AG09319 (cell line): ENCODE measurements around the gene EFCAB10.

ENCODE experiments used
- DNase-seq: peaks from one replicate; pipeline ENCODE4 v3.0.0-alpha.2; 2010; ENCODE audit warnings: low read depth; ENCODE audit errors: extremely low read depth
- TF ChIP-seq, protein P1 (sequence below): IDR thresholded peaks from 2 replicates; pipeline ENCODE4 v1.5.1; 2011; ENCODE audit warnings: low read depth, mild to moderate bottlenecking, inconsistent platforms, low read length, moderate library complexity

Gene EFCAB10

GRCh38 chr7:105619590-105619989, 38.3 kb upstream of the EFCAB10 start:
- TF ChIP-seq, protein P1, sequence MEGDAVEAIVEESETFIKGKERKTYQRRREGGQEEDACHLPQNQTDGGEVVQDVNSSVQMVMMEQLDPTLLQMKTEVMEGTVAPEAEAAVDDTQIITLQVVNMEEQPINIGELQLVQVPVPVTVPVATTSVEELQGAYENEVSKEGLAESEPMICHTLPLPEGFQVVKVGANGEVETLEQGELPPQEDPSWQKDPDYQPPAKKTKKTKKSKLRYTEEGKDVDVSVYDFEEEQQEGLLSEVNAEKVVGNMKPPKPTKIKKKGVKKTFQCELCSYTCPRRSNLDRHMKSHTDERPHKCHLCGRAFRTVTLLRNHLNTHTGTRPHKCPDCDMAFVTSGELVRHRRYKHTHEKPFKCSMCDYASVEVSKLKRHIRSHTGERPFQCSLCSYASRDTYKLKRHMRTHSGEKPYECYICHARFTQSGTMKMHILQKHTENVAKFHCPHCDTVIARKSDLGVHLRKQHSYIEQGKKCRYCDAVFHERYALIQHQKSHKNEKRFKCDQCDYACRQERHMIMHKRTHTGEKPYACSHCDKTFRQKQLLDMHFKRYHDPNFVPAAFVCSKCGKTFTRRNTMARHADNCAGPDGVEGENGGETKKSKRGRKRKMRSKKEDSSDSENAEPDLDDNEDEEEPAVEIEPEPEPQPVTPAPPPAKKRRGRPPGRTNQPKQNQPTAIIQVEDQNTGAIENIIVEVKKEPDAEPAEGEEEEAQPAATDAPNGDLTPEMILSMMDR = no peak
- no peak for DNase-seq

GRCh38 chr7:105618016-105618296, 36.7 kb upstream of the EFCAB10 start:
- no peak for DNase-seq
- TF ChIP-seq, protein P1 = no peak

GRCh38 chr7:105617280-105618015, 36.2 kb upstream of the EFCAB10 start:
- TF ChIP-seq, protein P1 = no peak
- DNase-seq = no peak

DNA sequence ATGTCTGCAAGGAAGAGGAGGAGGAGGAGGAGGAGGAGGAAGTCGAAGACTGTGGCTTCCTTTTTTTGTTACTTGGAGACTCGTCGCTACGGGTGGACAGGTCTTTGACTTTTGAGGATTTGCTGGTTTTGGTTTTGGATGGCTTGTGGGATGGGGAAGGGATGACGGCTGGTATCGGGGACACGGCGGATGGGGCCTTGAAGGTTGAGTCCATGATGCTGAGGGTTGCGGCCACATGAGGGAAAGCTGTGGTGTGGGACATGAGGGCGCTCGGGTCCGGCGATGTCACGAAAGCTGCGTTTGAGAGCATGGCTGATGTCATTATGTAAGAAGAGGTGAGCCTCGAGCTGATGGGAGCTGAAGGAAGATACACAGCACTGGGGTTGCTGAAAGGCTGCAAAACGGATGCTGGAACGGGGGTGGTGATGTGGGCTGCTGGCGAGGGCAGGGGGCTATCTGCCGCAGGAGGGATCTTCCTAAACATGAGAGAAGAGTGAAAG, 33.1 kb upstream of the EFCAB10 start:
- TF ChIP-seq, protein P1 = no peak
- DNase-seq = no peak

GRCh38 chr7:105613611-105614330, 32.5 kb upstream of the EFCAB10 start:
- TF ChIP-seq, protein P1 = no peak
- no peak for DNase-seq

DNA sequence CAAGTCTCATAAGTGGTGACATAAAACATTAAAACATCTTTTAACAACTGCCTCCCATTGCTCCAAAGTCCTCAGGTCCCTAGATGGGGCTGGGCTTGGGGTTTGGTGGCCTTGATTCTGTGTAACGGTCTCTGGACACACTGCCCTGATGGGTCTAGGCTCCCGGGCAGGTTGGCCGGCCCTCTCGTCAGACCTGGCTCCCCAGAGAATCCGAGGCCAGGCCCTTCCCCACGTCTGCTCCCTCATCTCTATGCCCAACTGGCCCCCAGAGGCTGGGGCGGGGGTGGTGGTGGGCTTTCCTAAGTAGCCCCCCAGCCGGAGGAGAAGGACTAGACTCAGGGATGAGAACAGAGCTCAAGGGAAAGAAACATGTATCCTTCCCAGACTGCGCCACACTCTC, 31.5 kb upstream of the EFCAB10 start:
- TF ChIP-seq, protein P1 = no peak
- DNase-seq = no peak
